ENCODE results near the gene ACVR1C. TPM values are rescaled to one million over a fixed set of nuclear protein-coding genes. Genes with fewer than 3 reads are reported as not detected.
A peak's percentile ranks its signal among the peaks of the same experiment; 100 is the strongest.

ACVR1C gene
- total and polyA plus RNA-seq, 7 experiments from 2014 or later: 0.73 to 11.4 (median 5.0) TPM

DNA sequence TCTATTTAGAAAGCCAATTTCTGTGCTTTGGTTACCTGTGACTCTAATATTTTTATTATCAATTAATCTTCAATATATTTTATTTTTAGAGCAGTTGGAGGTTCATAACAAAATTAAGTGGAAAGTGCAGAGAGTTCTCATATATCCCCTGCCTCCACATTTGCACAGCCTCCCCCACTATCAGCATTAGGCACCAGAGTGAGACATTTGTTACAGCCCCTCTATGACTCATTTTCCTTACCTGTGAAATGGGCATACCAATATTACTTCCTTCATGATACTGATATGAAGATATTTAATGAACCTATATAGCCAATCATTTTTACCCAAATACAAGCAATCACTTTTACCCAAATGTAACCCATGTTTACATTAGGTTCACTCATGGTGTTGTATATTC lies 150.7 kb downstream of the ACVR1C start:
- Histone ChIP-seq H3K4me1 (ENCODE audit: control insufficient read depth in 2 of 2, insufficient read depth in 2 of 2, low read length in 2 of 2) (peaks cover 0 to 25% of the 10 kb centered on the region in 2 donors), H3K27me3 (ENCODE audit: control insufficient read depth in 2 of 2, insufficient read depth in 2 of 2, low read length in 2 of 2) (no peaks in the 10 kb centered on the region), H3K9me3 (ENCODE audit: control insufficient read depth in 2 of 3, low read length in 3 of 3) (no peaks in the 10 kb centered on the region), H3K27ac (ENCODE audit: low read depth, low read length) (no peak overlapping the region), H3K36me3 (ENCODE audit: control insufficient read depth in 2 of 3, insufficient read depth in 3 of 3, low read length in 3 of 3) (no peaks in the 10 kb centered on the region), H3K4me3 (ENCODE audit: low read length) (no peak overlapping the region)
- CTCF ChIA-PET: no interaction called here
- H3K4me1 Mint-ChIP-seq: peaks cover 30 to 90% (median 64%) of the 10 kb centered on the region in 7 donors
- H3K36me3 Mint-ChIP-seq: peaks cover 0 to 27% (median 3%) of the 10 kb centered on the region in 5 donors
- no peak for DNase-seq
- intact Hi-C loops (cut with micrococcal nuclease): loop anchor here (1.0 to 2.0 kb wide), 4 partner anchors 8 to 421 kb away; no protein-coding TSS in a partner anchor
- ATAC-seq: no peak
- peak overlapping the region in 1 of 10 donors; percentile 58 for H3K4me3 Mint-ChIP-seq
- POLR2A ChIA-PET: interaction anchor here (1.0 kb wide), 1 partner anchor 10 kb away, joined by 7 read pairs; no protein-coding TSS in a partner anchor
- H3K9me3 Mint-ChIP-seq: peaks cover 0 to 17% (median 0%) of the 10 kb centered on the region in 11 donors
- peak overlapping the region in 4 of 9 donors; percentile 10 to 95 (median 88) for H3K27ac Mint-ChIP-seq
- no peaks in the 10 kb centered on the region for H3K27me3 Mint-ChIP-seq

DNA sequence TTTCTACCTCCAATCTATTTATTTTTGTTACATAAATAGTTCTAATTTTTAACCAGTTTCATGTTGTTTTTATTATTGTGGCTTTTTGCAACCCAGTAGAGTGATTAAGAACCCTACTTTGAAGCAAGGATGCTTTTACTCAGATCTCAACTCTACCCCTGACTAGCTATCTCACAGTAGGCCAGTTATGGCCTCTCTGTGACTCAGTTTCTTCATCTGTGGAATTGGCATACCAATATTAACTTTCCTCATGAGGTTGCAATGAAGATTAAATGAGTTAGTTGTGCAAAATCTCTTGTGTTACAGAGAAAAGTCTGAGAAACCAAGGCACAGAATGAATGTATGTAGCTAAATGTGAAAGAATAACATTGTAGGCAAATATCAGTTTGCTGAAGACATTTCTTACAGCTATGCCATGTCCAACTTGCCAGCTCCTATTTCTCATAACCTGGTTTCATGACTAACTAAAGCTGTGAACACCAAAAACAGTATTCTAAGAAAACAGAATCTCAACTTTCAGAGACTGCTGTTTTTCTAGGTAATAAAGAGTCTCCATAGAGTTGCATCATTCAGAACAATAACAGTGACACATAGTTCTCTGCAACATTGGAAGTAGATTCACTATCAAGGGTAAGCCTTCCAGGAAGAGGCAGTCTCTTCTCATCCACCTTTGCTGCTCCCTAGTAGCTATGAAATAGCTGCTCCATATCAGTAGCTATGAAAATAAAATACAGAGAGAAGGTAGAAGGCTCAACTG lies 151.5 kb downstream of the ACVR1C start:
- H3K9me3 ChIP-seq (ENCODE audit: control insufficient read depth in 2 of 3, low read length in 3 of 3): no peaks in the 10 kb centered on the region
- peak overlapping the region in 3 of 10 donors; percentile 9 to 82 (median 62) for H3K4me3 Mint-ChIP-seq
- DNase-seq (no peak), ATAC-seq (peak; percentile 27)
- peak overlapping the region in 6 of 9 donors; percentile 30 to 95 (median 84) for H3K27ac Mint-ChIP-seq
- intact Hi-C loops (cut with micrococcal nuclease): loop anchor here (1.0 to 2.0 kb wide), 3 partner anchors 8 to 422 kb away; no protein-coding TSS in a partner anchor
- peaks cover 0 to 27% (median 3%) of the 10 kb centered on the region in 5 donors for H3K36me3 Mint-ChIP-seq
- no peaks in the 10 kb centered on the region for H3K27me3 Mint-ChIP-seq
- ChIA-PET CTCF (no interaction called here), POLR2A (interaction anchor here (0.7 to 1.0 kb wide), 2 partner anchors 10 to 11 kb away, joined by 3 to 7 read pairs; no protein-coding TSS in a partner anchor)
- no peaks in the 10 kb centered on the region for H3K36me3 ChIP-seq (ENCODE audit: control insufficient read depth in 2 of 3, insufficient read depth in 3 of 3, low read length in 3 of 3)
- H3K27me3 ChIP-seq (ENCODE audit: control insufficient read depth in 2 of 2, insufficient read depth in 2 of 2, low read length in 2 of 2): no peaks in the 10 kb centered on the region
- H3K9me3 Mint-ChIP-seq: peaks cover 0 to 17% (median 0%) of the 10 kb centered on the region in 11 donors
- no peak overlapping the region for H3K27ac ChIP-seq (ENCODE audit: low read depth, low read length)
- peaks cover 0 to 25% of the 10 kb centered on the region in 2 donors for H3K4me1 ChIP-seq (ENCODE audit: control insufficient read depth in 2 of 2, insufficient read depth in 2 of 2, low read length in 2 of 2)
- H3K4me3 ChIP-seq (ENCODE audit: low read length): no peak overlapping the region
- H3K4me1 Mint-ChIP-seq: peaks cover 30 to 88% (median 62%) of the 10 kb centered on the region in 7 donors

Other genes starting within 250 kb of the ACVR1C start
- 100 to 1,000 TPM; 290 to 406 (median 363) TPM for gene CYTIP, start 184.8 kb downstream of the ACVR1C start, total RNA-seq
- 100 to 1,000 TPM; 170 to 270 TPM for gene CYTIP, start 184.8 kb downstream of the ACVR1C start, polyA plus RNA-seq
- 10 to 100 TPM; 13.3 to 42.0 (median 20.6) TPM for gene ACVR1, start 247.5 kb upstream of the ACVR1C start, total RNA-seq
- 1 to 10 TPM; 6.0 to 7.1 TPM for gene ACVR1, start 247.5 kb upstream of the ACVR1C start, polyA plus RNA-seq